Measurements from ENCODE around the gene CMTM7.

DNA sequence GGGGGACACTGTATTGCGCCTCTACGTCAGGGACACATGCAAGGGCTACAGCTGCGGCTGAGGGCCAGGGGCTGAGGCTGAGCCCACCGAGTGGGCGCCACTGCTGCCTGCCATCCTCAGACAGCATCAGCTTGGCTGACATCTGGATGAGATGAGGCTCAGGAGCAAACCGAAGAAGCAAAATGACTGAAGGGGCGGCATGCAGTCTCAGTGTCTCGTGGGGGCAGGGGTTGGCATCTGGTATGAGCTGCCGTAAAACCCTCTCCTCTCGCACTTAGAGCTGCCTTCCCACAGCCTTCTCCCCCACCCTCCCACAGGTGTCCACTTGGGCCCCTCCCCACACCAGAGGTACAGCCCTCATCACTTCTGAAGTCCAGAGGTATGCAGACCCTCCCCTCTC is 24.2 kb upstream of the CMTM7 start:
- TF ChIP-seq, protein P1, sequence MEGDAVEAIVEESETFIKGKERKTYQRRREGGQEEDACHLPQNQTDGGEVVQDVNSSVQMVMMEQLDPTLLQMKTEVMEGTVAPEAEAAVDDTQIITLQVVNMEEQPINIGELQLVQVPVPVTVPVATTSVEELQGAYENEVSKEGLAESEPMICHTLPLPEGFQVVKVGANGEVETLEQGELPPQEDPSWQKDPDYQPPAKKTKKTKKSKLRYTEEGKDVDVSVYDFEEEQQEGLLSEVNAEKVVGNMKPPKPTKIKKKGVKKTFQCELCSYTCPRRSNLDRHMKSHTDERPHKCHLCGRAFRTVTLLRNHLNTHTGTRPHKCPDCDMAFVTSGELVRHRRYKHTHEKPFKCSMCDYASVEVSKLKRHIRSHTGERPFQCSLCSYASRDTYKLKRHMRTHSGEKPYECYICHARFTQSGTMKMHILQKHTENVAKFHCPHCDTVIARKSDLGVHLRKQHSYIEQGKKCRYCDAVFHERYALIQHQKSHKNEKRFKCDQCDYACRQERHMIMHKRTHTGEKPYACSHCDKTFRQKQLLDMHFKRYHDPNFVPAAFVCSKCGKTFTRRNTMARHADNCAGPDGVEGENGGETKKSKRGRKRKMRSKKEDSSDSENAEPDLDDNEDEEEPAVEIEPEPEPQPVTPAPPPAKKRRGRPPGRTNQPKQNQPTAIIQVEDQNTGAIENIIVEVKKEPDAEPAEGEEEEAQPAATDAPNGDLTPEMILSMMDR (IDR thresholded peaks at IDR 0.05) = no peak
- TF ChIP-seq POLR2AphosphoS5 (IDR thresholded peaks at IDR 0.05) (no peak), POLR2A (IDR thresholded peaks at IDR 0.05) (no peak)
